A549 treated with ZK216348 at 1 μM for 4 hours (cell line): ENCODE results near the gene GIMAP2. TPM values are rescaled to one million over a fixed set of nuclear protein-coding genes. Genes with fewer than 3 reads are reported as not detected.

ENCODE experiments used
- total RNA-seq: library from RNA; stranded (reverse); fragments of 200-300 nt; extraction: Qiagen RNA extraction; gene quantifications from 5 replicates; pipeline ENCODE4 v1.2.3, GENCODE V29; 2022; ENCODE audit warnings: low read depth

GIMAP2 gene
- total RNA-seq, result not detected in 5 replicates

DNA sequence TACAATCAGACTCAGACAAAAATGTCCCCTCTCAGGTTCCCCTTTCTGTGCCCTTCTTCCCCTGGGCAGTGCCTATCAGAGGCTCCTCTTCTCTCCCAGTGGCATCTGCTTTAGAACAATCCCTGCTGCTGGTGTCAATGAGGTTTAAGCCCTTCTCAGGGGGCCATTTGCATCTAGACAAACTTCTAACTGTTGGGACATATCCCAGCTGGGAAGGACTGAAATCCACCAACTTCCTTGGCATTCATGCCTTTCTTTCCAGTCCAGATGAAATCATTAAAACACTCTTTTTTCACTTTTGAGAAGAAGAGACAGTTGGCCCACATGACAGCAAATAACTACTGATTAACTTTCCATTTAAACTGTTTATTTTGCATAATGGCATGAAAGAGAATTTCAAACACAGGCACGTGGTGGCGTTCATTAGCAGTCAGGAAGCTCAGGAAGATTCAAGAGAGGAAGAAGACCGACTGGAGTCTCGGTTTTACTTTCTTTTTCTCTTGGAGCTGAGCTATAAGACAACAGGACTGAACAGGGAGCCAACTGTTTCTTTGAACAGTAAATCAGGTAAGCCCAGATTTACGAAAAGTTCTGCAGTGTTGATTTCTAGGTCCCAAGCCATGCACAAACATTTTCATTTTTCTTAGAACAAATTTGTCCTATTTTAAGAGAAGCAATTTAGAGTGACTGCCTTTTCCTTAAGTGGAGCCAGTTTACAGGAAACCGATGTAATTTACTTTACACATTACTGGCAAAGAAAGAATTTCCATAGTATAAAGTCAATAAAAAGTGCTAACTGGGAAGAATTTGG, at the start of gene GIMAP2:
GIMAP2 (plus strand) TSS at position 488 of the 811 bp plus-strand sequence. CDS start 1,354 bp downstream, outside the sequence.

DNA sequence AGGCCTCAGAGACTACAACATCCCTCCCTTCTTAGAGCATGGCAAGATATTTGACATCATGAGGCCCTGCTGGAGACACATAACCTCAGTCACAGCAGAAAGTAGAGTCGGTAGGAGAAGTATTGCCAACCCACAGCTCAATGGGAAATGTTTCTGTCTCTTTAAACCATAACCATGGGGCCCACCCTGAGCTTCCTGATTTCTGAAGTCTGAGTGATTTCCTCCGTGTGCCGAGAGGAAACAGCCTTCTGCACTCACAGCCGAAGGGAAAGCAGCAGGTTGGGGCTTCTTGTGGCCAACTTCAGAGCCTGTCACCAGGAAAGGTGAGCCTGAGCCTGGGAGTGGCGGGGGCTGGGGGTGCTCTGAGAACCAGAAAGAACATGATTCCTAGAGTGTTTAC, 30.9 kb downstream of the GIMAP2 start, which contains the start of gene GIMAP1:
GIMAP1 (plus strand) TSS at position 246 of the 400 bp plus-strand sequence. CDS start 2,435 bp downstream, outside the sequence.

DNA sequence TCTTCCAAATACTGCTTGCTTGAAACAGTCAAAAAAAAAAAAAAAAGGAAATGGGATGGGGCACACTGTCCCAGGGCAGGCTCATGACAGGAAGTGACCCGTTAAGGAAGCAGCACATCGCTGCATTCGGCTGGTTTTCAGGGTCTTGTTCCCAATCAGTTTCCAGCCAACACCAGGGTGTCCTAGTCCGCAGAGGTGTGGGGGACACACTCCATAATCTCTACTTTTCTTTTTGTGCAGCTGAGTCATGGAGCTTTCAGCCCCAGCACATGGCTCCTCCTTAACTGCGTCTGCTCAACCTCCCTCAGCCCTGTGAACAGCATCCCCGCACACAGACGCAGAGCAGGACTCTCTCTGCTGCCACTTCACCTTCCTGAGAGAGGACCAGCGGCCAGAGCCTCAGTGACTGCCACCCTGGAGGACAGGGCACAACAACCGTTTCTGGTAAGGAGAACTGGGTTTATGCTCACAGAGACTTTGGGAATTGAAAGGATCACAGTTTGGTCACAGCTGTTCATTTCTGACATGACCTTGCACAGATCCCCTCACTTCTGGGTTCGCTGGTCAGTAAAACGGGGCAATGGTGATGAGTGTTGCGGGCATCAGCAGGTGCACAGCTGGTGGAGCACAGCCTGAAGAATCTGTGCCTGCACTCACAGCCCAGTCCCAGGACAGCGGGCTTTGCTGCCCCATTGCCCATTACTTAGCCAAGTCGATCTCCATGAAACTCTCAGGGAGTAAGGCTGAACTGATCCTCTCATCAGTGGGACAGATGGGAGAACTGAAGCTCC, 52.0 kb downstream of the GIMAP2 start, which contains the start of gene GIMAP5:
GIMAP5 (plus strand) TSS at position 154 of the 791 bp plus-strand sequence. CDS start 3,467 bp downstream, outside the sequence.

Other genes starting within 250 kb of the GIMAP2 start
- 0.06 TPM in 1 of 5 replicates, not detected in the others for gene GIMAP8, start 235.1 kb upstream of the GIMAP2 start, total RNA-seq
- not detected in 5 replicates for gene GIMAP7, start 170.8 kb upstream of the GIMAP2 start, total RNA-seq
- gene GIMAP4, start 118.3 kb upstream of the GIMAP2 start, total RNA-seq, result not detected in 5 replicates
- not detected in 5 replicates for gene GIMAP6, start 53.3 kb upstream of the GIMAP2 start, total RNA-seq
- gene GIMAP1, start 30.9 kb downstream of the GIMAP2 start, total RNA-seq, result not detected in 5 replicates
- gene GIMAP5, start 51.7 kb downstream of the GIMAP2 start, total RNA-seq, result 0.24 TPM in 1 of 5 replicates, not detected in the others
- not detected in 5 replicates for gene TMEM176B, start 114.7 kb downstream of the GIMAP2 start, total RNA-seq
- gene TMEM176A, start 115.1 kb downstream of the GIMAP2 start, total RNA-seq, result not detected in 5 replicates
- 0.06 TPM in 1 of 5 replicates, not detected in the others for gene AOC1, start 166.8 kb downstream of the GIMAP2 start, total RNA-seq